Mesenchymal stem cell (in vitro differentiated cells and primary cell): ENCODE data around the gene SRRM4.

Source experiments
- DNase-seq: peaks from one replicate; pipeline ENCODE4 v3.0.0-alpha.2; 2013
- H2AFZ ChIP-seq: one replicate; pipeline ENCODE4 v1.6.1; 2013; ENCODE audit warnings: low read depth, mild to moderate bottlenecking, control low read depth, inconsistent platforms, low read length, moderate library complexity
- H2AK5ac ChIP-seq: 2 replicates; pipeline ENCODE4 v1.6.1; 2013; ENCODE audit warnings: low read length, moderate library complexity, mild to moderate bottlenecking, inconsistent platforms; ENCODE audit not compliant: severe bottlenecking
- H2BK120ac ChIP-seq: one replicate; pipeline ENCODE4 v1.6.1; 2013; ENCODE audit warnings: low read depth, mild to moderate bottlenecking, inconsistent platforms, low read length, moderate library complexity
- H2BK12ac ChIP-seq, 2 experiments: one replicate each; pipeline ENCODE4 v1.6.1; 2013; ENCODE audit warnings: inconsistent platforms in 2 of 2, low read length in 2 of 2, mild to moderate bottlenecking in 2 of 2, moderate library complexity in 2 of 2, control low read depth in 1 of 2
- H2BK15ac ChIP-seq: one replicate; pipeline ENCODE4 v1.6.1; 2013; ENCODE audit warnings: mild to moderate bottlenecking, low read depth, inconsistent platforms; ENCODE audit not compliant: poor library complexity, severe bottlenecking
- H2BK5ac ChIP-seq: 2 replicates; pipeline ENCODE4 v1.6.1; 2013; ENCODE audit warnings: low read depth, mild to moderate bottlenecking, low read length, control low read depth, inconsistent platforms; ENCODE audit not compliant: poor library complexity, severe bottlenecking
- H3K14ac ChIP-seq, 2 experiments: one replicate each; pipeline ENCODE4 v1.6.1; 2013; ENCODE audit warnings: inconsistent platforms in 2 of 2, low read length in 2 of 2, control low read depth in 1 of 2, mild to moderate bottlenecking in 1 of 2, moderate library complexity in 1 of 2
- H3K18ac ChIP-seq, 2 experiments: one replicate each; pipeline ENCODE4 v1.6.1; 2013; ENCODE audit warnings: inconsistent platforms in 2 of 2, low read length in 2 of 2, control low read depth in 1 of 2, low read depth in 1 of 2, mild to moderate bottlenecking in 1 of 2
- H3K23ac ChIP-seq, 2 experiments: one replicate each; pipeline ENCODE4 v1.6.1; 2013; ENCODE audit warnings: inconsistent platforms in 2 of 2, low read length in 2 of 2, mild to moderate bottlenecking in 2 of 2, moderate library complexity in 2 of 2, control low read depth in 1 of 2
- H3K27ac ChIP-seq: 2 replicates; pipeline ENCODE4 v1.5.1; 2013; ENCODE audit warnings: mild to moderate bottlenecking, moderate library complexity, low read length, control low read depth, inconsistent platforms; ENCODE audit not compliant: poor library complexity, severe bottlenecking
- H3K27me3 ChIP-seq, 2 experiments: 2 replicates each; pipeline versions ENCODE4 v1.6.1 to v1.7.0; 2013; ENCODE audit warnings: low read length in 2 of 2, mild to moderate bottlenecking in 2 of 2, moderate library complexity in 2 of 2, control low read depth in 1 of 2, inconsistent platforms in 1 of 2; ENCODE audit not compliant: control insufficient read depth in 1 of 2, insufficient read depth in 1 of 2
- H3K36me3 ChIP-seq, 2 experiments: 2 replicates each; pipeline versions ENCODE4 v1.6.1 to v1.7.0; 2013; ENCODE audit warnings: low read length in 2 of 2, control low read depth in 1 of 2, inconsistent platforms in 1 of 2, low read depth in 1 of 2, mild to moderate bottlenecking in 1 of 2; ENCODE audit not compliant: insufficient read depth in 2 of 2, control insufficient read depth in 1 of 2
- H3K4ac ChIP-seq, 2 experiments: one replicate each; pipeline ENCODE4 v1.6.1; 2013; ENCODE audit warnings: inconsistent platforms in 2 of 2, low read length in 2 of 2, mild to moderate bottlenecking in 2 of 2, moderate library complexity in 2 of 2, control low read depth in 1 of 2, low read depth in 1 of 2
- H3K4me1 ChIP-seq: 2 replicates; pipeline ENCODE4 v1.6.1; 2013; ENCODE audit warnings: low read depth, low read length, control low read depth; ENCODE audit not compliant: control insufficient read depth, insufficient read depth
- H3K4me2 ChIP-seq: 2 replicates; pipeline ENCODE4 v1.6.1; 2013; ENCODE audit warnings: low read length, mild to moderate bottlenecking, inconsistent platforms; ENCODE audit not compliant: poor library complexity, severe bottlenecking
- H3K4me3 ChIP-seq, 2 experiments: 2 replicates each; pipeline versions ENCODE4 v1.5.1 to v1.7.0; 2013; ENCODE audit warnings: low read length in 2 of 2, mild to moderate bottlenecking in 2 of 2, control low read depth in 1 of 2, low read depth in 1 of 2; ENCODE audit not compliant: insufficient read depth in 1 of 2
- H3K79me1 ChIP-seq: replicated peaks from 2 replicates; pipeline ENCODE4 v1.6.1; 2013; ENCODE audit warnings: mild to moderate bottlenecking, control low read depth, low read length, inconsistent platforms; ENCODE audit not compliant: poor library complexity, severe bottlenecking
- H3K9ac ChIP-seq: 2 replicates; pipeline ENCODE4 v1.7.0; 2013; ENCODE audit warnings: mild to moderate bottlenecking, low read length, moderate library complexity
- H3K9me3 ChIP-seq: 2 replicates; pipeline ENCODE4 v1.7.0; 2013; ENCODE audit warnings: mild to moderate bottlenecking, low read length; ENCODE audit not compliant: control insufficient read depth
- H4K8ac ChIP-seq: one replicate; pipeline ENCODE4 v1.6.1; 2013; ENCODE audit warnings: inconsistent platforms, mild to moderate bottlenecking, low read length, moderate library complexity
- H4K91ac ChIP-seq: one replicate; pipeline ENCODE4 v1.6.1; 2013; ENCODE audit warnings: mild to moderate bottlenecking, low read length, inconsistent platforms
- WGBS: methylation state at CpG from one replicate; pipeline ENCODE4 v1.1.7; 2013; ENCODE audit warnings: mixed read lengths; 5-methylcytosine and 5-hydroxymethylcytosine counted together

The SRRM4 gene

GRCh38 chr12:119122751-119123150, 141.4 kb downstream of the SRRM4 start:
- no peak overlapping the region for H2BK5ac ChIP-seq
- H2AFZ ChIP-seq = no peak overlapping the region
- H4K91ac ChIP-seq = no peak overlapping the region
- no peaks in the 10 kb centered on the region for H3K9me3 ChIP-seq
- H3K79me1 ChIP-seq = no peaks in the 10 kb centered on the region
- DNase-seq = no peak
- H3K36me3 ChIP-seq = no peaks in the 10 kb centered on the region
- no peak overlapping the region for H3K27ac ChIP-seq
- H3K9ac ChIP-seq = no peak overlapping the region
- no peak overlapping the region for H2BK15ac ChIP-seq
- no peak overlapping the region for H3K18ac ChIP-seq
- H3K4me2 ChIP-seq = no peak overlapping the region
- no peak overlapping the region for H3K4me3 ChIP-seq
- no peak overlapping the region for H4K8ac ChIP-seq
- no peak overlapping the region for H3K4ac ChIP-seq
- H2BK12ac ChIP-seq = no peak overlapping the region
- no peak overlapping the region for H2AK5ac ChIP-seq
- 66% methylated on average over 3 of the region's 4 CpGs for WGBS
- peaks cover 0 to 10% of the 10 kb centered on the region in 2 experiments for H3K27me3 ChIP-seq
- H2BK120ac ChIP-seq = no peak overlapping the region
- no peaks in the 10 kb centered on the region for H3K4me1 ChIP-seq
- H3K23ac ChIP-seq = no peak overlapping the region
- no peak overlapping the region for H3K14ac ChIP-seq

DNA sequence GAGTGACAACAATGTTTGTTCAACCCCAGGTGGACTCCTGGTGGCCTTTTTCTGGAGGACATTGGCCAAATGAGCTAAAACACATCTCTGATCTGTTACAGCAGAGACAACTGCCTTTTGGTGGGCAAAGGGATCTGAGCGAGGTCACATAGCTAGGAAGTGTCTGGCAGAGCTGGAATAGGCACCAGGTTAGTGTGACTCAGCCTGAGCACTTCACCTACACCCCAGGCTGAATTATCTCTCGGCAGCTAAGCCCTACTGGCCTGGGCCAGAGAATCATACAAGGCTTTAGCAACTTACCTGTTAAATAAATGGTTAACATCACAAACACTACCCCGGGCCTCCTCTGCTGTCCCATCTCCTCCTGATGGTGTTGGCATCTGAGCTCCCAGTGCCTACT, 147.2 kb downstream of the SRRM4 start:
- Histone ChIP-seq H3K9ac (no peak overlapping the region), H3K27ac (no peak overlapping the region), H4K8ac (no peak overlapping the region), H3K27me3 (no peaks in the 10 kb centered on the region), H3K4me1 (no peaks in the 10 kb centered on the region), H3K4ac (no peak overlapping the region), H3K4me3 (no peak overlapping the region), H2BK120ac (no peak overlapping the region), H3K18ac (no peak overlapping the region), H3K4me2 (no peak overlapping the region), H2BK5ac (no peak overlapping the region), H3K23ac (no peak overlapping the region), H4K91ac (no peak overlapping the region), H2BK12ac (no peak overlapping the region), H3K14ac (no peak overlapping the region), H2AK5ac (no peak overlapping the region), H3K9me3 (peaks cover 21% of the 10 kb centered on the region), H3K36me3 (no peaks in the 10 kb centered on the region), H2BK15ac (no peak overlapping the region), H3K79me1 (no peaks in the 10 kb centered on the region), H2AFZ (no peak overlapping the region)
- DNase-seq = no peak
- WGBS = 65% methylated on average over 3 of the region's 3 CpGs

- no peak overlapping the region for H3K27ac ChIP-seq
- H3K4me2 ChIP-seq = no peak overlapping the region
- H3K14ac ChIP-seq = no peak overlapping the region
- no peak overlapping the region for H3K23ac ChIP-seq
- H2BK120ac ChIP-seq = no peak overlapping the region
- H4K91ac ChIP-seq = no peak overlapping the region
- no peaks in the 10 kb centered on the region for H3K36me3 ChIP-seq
- WGBS = 60% methylated on average over 3 of the region's 3 CpGs
- DNase-seq = no peak
- no peak overlapping the region for H2AK5ac ChIP-seq
- no peak overlapping the region for H2AFZ ChIP-seq
- H3K4me3 ChIP-seq = no peak overlapping the region
- no peaks in the 10 kb centered on the region for H3K79me1 ChIP-seq
- H3K4ac ChIP-seq = no peak overlapping the region
- H3K27me3 ChIP-seq = no peaks in the 10 kb centered on the region
- H3K4me1 ChIP-seq = no peaks in the 10 kb centered on the region
- H4K8ac ChIP-seq = no peak overlapping the region
- H3K18ac ChIP-seq = no peak overlapping the region
- H2BK5ac ChIP-seq = no peak overlapping the region
- H3K9ac ChIP-seq = no peak overlapping the region
- H2BK12ac ChIP-seq = no peak overlapping the region
- H3K9me3 ChIP-seq = peaks cover 27% of the 10 kb centered on the region
- H2BK15ac ChIP-seq = no peak overlapping the region
These were observed 148.6 kb downstream of the SRRM4 start for GRCh38 chr12:119129827-119130434.

- Histone ChIP-seq H2AK5ac (no peak overlapping the region), H3K4me1 (no peaks in the 10 kb centered on the region), H2BK15ac (no peak overlapping the region), H2BK5ac (no peak overlapping the region), H3K4me2 (no peak overlapping the region), H2BK12ac (no peak overlapping the region), H3K27ac (no peak overlapping the region), H4K8ac (no peak overlapping the region), H3K18ac (no peak overlapping the region), H3K14ac (no peak overlapping the region), H3K4ac (no peak overlapping the region), H3K9ac (no peak overlapping the region), H2AFZ (no peak overlapping the region), H3K9me3 (peaks cover 27% of the 10 kb centered on the region), H3K79me1 (no peaks in the 10 kb centered on the region), H2BK120ac (no peak overlapping the region), H4K91ac (no peak overlapping the region), H3K27me3 (no peaks in the 10 kb centered on the region), H3K4me3 (no peak overlapping the region), H3K36me3 (no peaks in the 10 kb centered on the region), H3K23ac (no peak overlapping the region)
- no peak for DNase-seq
- 95% methylated on average over 9 of the region's 10 CpGs for WGBS
These were observed 149.2 kb downstream of the SRRM4 start for GRCh38 chr12:119130523-119130922.
